Measurements from ENCODE around the gene CBX8. TPM values are rescaled to one million over a fixed set of nuclear protein-coding genes. Genes with fewer than 3 reads are reported as not detected.

CBX8 gene
- total RNA-seq, 2 experiments from 2014 or later: 6.8 to 8.6 TPM

DNA sequence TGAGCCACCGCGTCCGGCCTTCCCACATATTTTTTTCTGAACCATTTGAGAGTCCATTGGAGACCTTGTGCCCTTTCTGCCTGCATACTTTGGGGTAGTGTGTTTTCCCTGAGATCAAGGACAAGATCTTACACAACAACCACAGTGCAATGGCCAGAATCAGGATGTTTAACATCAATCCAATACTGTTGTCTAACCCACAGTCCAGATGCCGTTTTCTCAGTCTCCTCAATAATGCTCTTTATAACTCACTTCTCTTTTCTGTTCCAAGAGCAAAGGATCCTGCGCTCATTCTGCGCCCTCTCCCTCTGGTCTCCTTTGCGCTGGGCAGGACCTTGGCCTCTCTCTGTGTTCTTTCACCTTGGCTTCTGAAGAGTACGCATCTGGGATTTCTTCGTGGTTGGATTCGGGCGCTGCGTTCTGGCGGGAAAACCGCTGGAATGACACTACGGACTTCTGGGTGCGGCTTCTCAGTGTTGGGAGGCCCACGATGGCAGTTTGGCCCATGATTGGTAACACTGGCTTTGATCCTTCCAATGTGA, 25.8 kb upstream of the CBX8 start:
- CTCF ChIA-PET: interaction anchor here (1.5 to 2.9 kb wide), 2 partner anchors 10 to 14 kb away, joined by 3 to 9 read pairs; no protein-coding TSS in a partner anchor
- Mint-ChIP-seq H3K4me3 (no peak overlapping the region), H3K36me3 (no peaks in the 10 kb centered on the region), H3K9me3 (ENCODE audit: low read depth) (peaks cover 2% of the 10 kb centered on the region), H3K4me1 (peaks cover 14% of the 10 kb centered on the region), H3K27me3 (peaks cover 54% of the 10 kb centered on the region), H3K27ac (no peak overlapping the region)
- DNase-seq (no peak), ATAC-seq (no peak)

DNA sequence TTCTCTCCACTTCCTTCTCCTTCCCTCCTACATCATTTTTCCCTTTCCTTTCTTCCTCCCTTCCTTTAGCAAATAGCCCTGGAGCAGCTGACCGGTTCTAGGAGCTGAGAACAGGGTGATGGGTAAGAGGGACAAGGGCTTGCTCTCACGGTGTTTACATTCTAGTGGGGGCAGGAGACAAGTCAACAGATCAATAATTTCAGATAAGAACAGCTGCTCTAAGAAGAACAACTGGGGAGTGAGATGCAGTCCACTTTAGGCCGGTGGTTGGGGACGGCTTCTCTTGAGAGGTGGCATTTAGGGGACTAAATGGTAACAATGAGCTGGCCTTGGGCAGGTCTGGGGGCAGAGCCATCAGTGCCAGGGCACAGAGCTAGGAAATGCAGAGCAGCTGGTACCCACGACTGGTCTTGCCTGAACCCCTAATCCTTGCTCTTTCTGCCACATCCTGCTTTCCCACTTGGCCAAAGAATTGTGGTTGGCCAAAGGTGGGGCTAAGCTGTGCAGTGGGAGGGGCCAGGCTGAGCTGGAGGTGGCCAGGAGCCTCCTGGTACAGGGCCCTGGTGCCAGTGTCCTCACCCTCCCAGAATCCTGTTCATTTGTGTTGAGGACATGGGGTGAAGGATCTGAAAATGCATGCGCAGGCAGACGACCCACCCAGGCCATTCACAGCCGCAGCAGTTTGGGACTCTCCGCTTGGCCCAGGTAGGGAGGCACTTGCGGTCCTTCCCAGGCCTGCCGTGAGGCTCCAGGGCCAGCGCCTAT, 24.6 kb upstream of the CBX8 start:
- Mint-ChIP-seq H3K27ac (no peak overlapping the region), H3K4me3 (no peak overlapping the region), H3K9me3 (ENCODE audit: low read depth) (no peaks in the 10 kb centered on the region), H3K27me3 (peaks cover 65% of the 10 kb centered on the region), H3K36me3 (no peaks in the 10 kb centered on the region), H3K4me1 (peaks cover 10% of the 10 kb centered on the region)
- CTCF ChIA-PET: interaction anchor here (0.9 to 1.6 kb wide), 4 partner anchors 9 to 75 kb away, joined by 3 to 7 read pairs (median 5); no protein-coding TSS in a partner anchor
- ATAC-seq: no peak
- no peak for DNase-seq

DNA sequence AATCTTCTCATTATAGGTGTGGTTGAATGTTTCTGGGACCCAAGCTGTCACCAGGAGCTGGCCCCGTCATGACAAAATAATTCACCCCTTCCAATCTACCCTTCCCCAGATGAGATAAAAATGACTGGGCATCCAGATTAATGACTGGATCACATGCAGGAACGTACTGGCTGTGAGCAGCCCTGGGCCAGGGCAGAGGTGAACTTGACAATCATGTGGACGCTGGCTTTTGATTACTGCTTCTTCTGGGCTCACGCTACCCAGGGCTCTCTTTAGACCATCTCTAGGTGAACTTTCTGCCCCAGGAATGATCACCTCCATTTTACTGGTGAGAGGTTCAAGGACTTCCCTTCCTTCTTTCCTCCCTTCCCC, 24.1 kb upstream of the CBX8 start:
- ATAC-seq: no peak
- peaks cover 70% of the 10 kb centered on the region for H3K27me3 Mint-ChIP-seq
- CTCF ChIA-PET: interaction anchor here (0.9 to 1.6 kb wide), 4 partner anchors 14 to 75 kb away, joined by 3 to 7 read pairs (median 5); partner anchors contain the start of gene CBX4
- no peaks in the 10 kb centered on the region for H3K36me3 Mint-ChIP-seq
- H3K4me1 Mint-ChIP-seq: peaks cover 5% of the 10 kb centered on the region
- no peak overlapping the region for H3K4me3 Mint-ChIP-seq
- H3K27ac Mint-ChIP-seq: no peak overlapping the region
- no peaks in the 10 kb centered on the region for H3K9me3 Mint-ChIP-seq (ENCODE audit: low read depth)
- no peak for DNase-seq

DNA sequence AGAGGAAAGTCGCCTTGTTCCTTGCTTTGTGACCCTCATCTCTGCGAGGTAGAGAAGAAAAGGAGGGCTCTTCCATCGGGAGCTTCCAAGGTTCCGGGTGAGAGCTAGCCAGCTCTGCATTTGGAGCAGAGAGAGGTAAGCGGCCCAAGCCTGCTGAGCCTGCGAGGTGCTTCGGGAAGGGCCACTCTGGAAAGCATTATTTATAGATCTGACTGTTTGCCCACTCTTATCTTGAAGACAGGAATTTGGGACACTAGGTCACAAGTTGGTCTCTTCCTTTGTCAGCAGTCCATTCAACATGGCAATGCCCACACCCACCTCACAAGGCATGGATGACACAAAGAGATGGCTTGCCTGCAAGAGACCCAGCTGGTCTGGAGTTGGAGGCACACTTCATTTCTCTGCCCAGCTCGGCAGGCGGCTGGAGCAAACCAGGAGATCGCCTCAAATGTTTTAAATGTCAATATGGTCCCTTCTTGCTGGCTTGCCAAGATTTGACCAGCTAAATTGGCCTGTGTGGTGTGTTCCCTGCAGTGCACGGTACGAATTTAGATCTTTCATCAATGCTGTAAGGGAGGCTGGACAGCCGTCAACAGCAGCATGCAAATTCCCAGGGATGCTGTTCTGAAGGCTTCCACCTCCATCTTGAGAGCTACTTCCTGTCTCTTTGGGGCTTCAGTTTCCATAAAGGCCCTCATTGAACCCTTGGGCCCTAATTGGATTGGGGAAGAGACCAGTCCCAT, 22.8 kb upstream of the CBX8 start:
- no peak for ATAC-seq
- no peaks in the 10 kb centered on the region for H3K36me3 Mint-ChIP-seq
- H3K4me3 Mint-ChIP-seq: no peak overlapping the region
- no peaks in the 10 kb centered on the region for H3K9me3 Mint-ChIP-seq (ENCODE audit: low read depth)
- peaks cover 67% of the 10 kb centered on the region for H3K27me3 Mint-ChIP-seq
- DNase-seq: no peak
- CTCF ChIA-PET: interaction anchor here (1.3 to 3.6 kb wide), 6 partner anchors 14 to 74 kb away, joined by 3 to 16 read pairs (median 8); partner anchors contain the start of gene CBX4
- H3K4me1 Mint-ChIP-seq: no peaks in the 10 kb centered on the region
- H3K27ac Mint-ChIP-seq: no peak overlapping the region

DNA sequence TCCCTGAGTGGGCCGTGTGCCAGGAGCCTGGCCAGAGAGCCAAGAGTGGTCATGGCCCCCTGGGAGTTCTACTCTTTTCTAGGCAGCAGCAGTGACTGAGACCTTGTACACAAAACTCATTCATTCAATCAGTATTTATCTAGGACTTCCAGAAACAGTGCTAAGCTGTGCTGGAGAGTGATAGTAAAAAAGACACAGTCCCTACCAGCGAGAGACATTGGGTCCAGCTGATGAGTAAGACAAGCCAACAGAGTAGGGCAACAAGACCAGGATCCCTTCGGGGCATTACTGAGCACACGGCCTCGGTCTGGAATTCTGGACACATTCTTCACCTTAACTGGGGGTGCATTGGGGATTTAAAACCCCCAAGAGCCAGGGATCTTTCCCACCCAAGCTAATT, 22.2 kb upstream of the CBX8 start:
- ATAC-seq: no peak
- H3K4me1 Mint-ChIP-seq: peaks cover 3% of the 10 kb centered on the region
- H3K27me3 Mint-ChIP-seq: peaks cover 68% of the 10 kb centered on the region
- DNase-seq: no peak
- CTCF ChIA-PET: interaction anchor here (1.5 to 3.6 kb wide), 7 partner anchors 9 to 173 kb away, joined by 4 to 16 read pairs (median 7); no protein-coding TSS in a partner anchor
- no peaks in the 10 kb centered on the region for H3K9me3 Mint-ChIP-seq (ENCODE audit: low read depth)
- H3K4me3 Mint-ChIP-seq: no peak overlapping the region
- H3K27ac Mint-ChIP-seq: no peak overlapping the region
- H3K36me3 Mint-ChIP-seq: no peaks in the 10 kb centered on the region

DNA sequence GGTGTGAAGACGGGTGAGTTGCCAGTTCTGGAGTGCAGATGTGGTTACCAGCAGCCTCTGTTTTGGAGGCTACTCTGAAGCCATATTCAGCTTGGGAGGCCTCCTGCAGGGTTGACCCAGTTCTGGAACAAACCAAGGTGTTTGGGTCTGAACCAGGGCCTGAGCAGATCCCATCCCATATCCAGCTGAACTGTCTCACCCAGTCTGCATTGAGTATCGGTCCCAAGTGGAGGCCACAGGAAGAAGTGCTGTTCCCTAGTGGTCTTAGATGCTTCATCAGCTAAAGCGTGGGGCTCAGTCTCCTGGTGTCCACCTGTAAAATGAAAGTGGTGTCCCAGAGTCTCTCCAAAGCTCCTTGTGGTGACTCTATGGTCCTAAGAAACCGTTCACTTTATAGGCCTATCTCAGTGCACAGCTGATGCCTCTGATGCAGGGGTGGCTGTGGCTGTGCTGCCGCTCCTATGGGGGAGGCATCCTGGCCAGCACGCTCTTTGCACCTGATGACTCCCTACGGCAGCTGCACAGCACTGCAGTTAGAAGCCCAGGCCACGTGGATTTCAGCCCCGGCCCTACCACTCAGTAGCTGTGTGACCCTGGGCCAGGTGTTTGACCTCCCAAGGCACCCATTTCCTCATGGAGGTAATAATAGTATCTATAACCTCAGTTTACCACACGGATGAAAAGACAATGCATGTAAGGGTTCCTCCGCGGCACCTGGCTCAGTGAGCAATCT, 21.3 kb upstream of the CBX8 start:
- ATAC-seq (no peak), DNase-seq (no peak)
- CTCF ChIA-PET: interaction anchor here (1.1 to 3.6 kb wide), 10 partner anchors 10 to 174 kb away, joined by 3 to 16 read pairs (median 7); partner anchors contain the start of genes CBX4 and CBX8
- no peaks in the 10 kb centered on the region for H3K9me3 Mint-ChIP-seq (ENCODE audit: low read depth)
- H3K27me3 Mint-ChIP-seq: peaks cover 66% of the 10 kb centered on the region
- H3K4me1 Mint-ChIP-seq: peaks cover 3% of the 10 kb centered on the region
- H3K36me3 Mint-ChIP-seq: no peaks in the 10 kb centered on the region
- no peak overlapping the region for H3K27ac Mint-ChIP-seq
- H3K4me3 Mint-ChIP-seq: no peak overlapping the region

DNA sequence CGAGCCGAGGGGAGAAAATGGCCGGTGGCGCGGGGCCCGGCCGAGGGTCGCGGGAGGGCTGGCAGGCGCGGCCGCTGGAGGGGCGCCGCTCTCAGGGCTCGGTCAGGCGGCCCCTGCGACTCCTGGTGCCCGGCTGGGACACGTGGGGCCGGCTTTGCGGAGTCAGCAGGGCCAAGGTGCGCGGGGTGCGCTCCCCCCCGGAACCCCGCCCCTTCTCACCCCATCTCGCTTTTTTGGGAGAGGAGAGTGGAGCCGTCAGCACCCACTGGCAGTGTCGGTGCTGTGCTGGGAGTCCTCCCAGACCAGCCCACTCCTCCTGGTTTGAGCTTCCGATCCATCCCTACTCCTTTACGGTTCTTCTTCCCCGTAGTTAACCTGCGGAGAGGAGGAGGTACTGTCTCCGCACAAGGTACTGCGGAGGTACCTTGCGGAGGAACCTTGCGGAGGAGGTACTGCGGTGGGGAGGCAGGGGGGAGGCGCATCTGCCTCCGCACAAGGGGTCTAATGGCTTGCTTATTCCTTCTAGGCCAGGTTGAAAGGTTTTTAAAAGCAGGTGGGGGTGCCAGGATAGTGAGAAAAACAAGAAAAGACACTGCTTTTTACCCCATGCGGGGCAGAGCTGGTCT, 19.1 kb upstream of the CBX8 start:
- Mint-ChIP-seq H3K4me3 (no peak overlapping the region), H3K36me3 (no peaks in the 10 kb centered on the region), H3K9me3 (ENCODE audit: low read depth) (no peaks in the 10 kb centered on the region), H3K4me1 (peaks cover 15% of the 10 kb centered on the region), H3K27ac (no peak overlapping the region), H3K27me3 (peaks cover 68% of the 10 kb centered on the region)
- ATAC-seq (no peak), DNase-seq (no peak)
- CTCF ChIA-PET: interaction anchor here (2.7 to 5.7 kb wide), 3 partner anchors 14 to 28 kb away, joined by 14 to 51 read pairs (median 16); partner anchors contain the start of gene CBX4

DNA sequence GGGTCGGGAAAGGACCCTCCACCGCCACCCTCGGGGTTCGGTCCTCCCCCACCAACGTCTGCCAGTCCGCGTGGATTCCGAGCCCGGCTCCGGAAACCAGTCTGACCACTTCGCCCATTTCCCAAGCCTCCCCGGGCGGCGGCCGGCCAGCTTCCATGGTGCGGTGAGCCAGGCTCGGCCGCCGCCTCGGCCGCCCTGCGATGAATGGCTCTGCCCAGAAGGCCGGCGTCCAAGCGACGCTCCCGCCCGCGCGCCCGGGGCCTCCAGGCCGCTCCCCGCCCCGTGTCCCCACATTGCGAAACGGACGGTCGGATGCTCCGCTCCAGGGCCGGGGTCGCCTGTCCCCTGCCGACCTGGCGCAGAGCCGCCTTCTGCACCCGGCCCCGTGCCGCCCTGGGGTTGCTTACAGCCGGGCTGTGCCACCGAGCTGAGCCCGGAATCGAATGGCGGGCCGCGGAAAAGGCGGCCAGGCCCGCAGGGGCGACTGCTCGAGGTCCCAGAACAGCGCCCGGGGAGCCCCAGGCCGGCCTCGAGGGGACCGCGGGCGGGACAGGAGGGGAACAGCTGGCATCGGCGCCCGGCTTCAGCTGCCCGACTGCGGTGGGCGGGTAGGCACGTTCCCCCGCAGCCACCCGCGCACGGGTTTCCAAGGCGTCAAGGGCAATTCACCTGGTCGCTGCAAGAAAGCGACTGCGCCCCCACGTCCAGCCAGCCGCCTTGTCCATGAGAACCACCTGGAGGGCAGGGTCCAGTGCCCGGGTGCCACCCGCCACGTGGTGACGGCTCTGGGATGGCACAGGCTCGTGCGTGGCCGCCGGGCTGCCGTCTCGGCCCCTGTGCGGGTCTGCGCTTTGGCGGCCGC, 18.3 kb upstream of the CBX8 start:
- CTCF ChIA-PET: interaction anchor here (0.9 to 5.7 kb wide), 6 partner anchors 9 to 30 kb away, joined by 3 to 51 read pairs (median 4); no protein-coding TSS in a partner anchor
- Mint-ChIP-seq H3K9me3 (ENCODE audit: low read depth) (no peaks in the 10 kb centered on the region), H3K4me3 (no peak overlapping the region), H3K27me3 (peaks cover 67% of the 10 kb centered on the region), H3K27ac (no peak overlapping the region), H3K4me1 (peaks cover 20% of the 10 kb centered on the region), H3K36me3 (no peaks in the 10 kb centered on the region)
- DNase-seq (no peak), ATAC-seq (no peak)

DNA sequence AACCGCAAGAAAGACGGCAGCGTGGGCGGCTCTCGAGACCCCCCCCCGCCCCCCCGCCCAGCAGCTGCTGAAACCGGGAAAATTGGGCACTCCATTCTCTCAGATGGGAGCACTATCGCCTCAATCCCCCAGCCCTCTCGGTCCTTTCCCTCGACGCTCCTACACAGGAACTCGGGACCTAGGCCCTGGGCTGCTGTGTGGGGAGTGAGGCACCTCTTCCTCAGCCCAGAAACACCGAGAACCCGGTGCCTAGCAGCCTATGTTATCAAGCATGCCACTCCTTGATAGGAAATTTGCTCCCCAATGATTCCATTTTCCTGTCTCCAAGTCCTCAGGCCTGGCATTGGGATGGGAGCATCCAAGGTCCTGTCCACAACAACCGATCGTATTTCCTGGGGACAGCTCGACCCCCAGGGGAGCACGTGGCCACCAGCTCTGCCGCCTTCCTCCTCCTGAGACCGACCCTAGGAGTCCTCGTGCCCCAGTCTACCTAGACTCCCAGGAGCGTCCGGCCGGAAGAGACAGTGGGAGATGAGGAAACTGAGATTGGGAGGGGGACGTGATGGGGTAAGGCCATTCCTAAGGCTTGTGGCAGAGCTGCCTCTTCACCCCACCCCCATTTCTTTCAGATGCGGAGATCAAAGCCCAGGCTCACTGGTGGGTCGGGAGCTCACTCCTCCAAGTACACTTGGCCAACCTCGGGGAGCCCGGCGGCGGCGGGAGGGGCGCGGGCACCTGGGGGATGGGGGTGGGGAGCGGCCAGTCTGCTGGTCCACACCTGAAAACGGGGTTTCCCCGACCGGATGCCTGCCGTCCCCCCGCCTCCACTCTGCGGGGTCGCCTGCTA, 17.5 kb upstream of the CBX8 start:
- CTCF ChIA-PET: interaction anchor here (0.9 to 5.7 kb wide), 9 partner anchors 10 to 30 kb away, joined by 3 to 51 read pairs (median 4); partner anchors contain the start of gene CBX4

DNA sequence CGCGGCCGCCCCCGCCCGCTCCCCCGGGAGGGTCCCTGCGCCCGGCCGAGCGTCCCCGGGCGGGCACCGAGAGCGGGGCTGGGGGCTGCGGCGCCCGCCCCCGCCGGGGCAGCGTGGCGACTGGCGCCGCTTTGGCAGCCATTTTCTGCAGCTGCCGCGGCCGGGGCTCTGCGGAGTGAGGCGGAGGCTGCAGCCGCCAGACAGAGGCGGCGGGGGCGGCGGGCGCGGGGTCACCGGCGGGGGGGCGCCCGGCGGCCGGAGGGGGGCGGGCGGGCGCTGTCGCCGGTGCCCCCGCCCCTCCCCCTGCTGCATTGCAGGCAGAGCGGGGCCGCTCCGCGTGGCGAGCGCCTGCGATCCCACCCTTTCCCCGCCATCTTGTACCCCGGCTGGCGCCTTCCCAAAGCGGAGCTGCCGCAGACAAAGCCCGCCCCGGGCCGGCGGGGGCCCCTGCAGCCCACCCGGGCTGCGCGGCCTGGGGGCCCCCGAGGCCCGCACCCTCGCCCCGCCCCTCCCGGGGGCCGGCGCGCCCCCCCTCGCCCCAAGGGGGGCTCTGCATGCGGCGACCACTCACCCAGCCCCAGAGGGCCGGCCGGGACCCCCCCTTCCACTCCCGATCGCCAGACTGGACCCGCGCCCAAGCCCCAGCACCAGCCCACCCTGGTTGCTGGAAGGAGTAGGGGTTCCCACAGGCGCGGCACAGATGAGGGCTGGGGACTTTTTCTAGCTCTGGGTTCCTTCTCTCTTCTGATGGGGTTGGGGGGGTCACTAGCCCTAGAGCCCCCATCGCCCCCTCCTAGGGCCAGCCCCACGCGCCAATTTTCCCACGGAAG, 16.6 kb upstream of the CBX8 start:
- no peak overlapping the region for H3K4me3 Mint-ChIP-seq
- DNase-seq: no peak

More for the DNA sequence above, 17.5 kb upstream of the CBX8 start:
- Mint-ChIP-seq H3K27me3 (peaks cover 62% of the 10 kb centered on the region), H3K4me3 (no peak overlapping the region), H3K9me3 (ENCODE audit: low read depth) (no peaks in the 10 kb centered on the region), H3K27ac (no peak overlapping the region), H3K4me1 (peaks cover 21% of the 10 kb centered on the region), H3K36me3 (no peaks in the 10 kb centered on the region)
- ATAC-seq (no peak), DNase-seq (no peak)

More for the DNA sequence above, 16.6 kb upstream of the CBX8 start:
- Mint-ChIP-seq H3K27me3 (peaks cover 62% of the 10 kb centered on the region), H3K9me3 (ENCODE audit: low read depth) (no peaks in the 10 kb centered on the region), H3K27ac (no peak overlapping the region), H3K36me3 (no peaks in the 10 kb centered on the region), H3K4me1 (peaks cover 24% of the 10 kb centered on the region)
- CTCF ChIA-PET: interaction anchor here (0.9 to 7.0 kb wide), 8 partner anchors 12 to 195 kb away, joined by 3 to 51 read pairs (median 9); partner anchors contain the start of gene CBX4
- ATAC-seq: no peak

All from activated CD8-positive, alpha-beta memory T cell treated with anti-CD3 and anti-CD28 coated beads, Interleukin-2, amount 10 ng/mL, durations not matched to agents 7 days and 5 days (primary cell).